Mononuclear cell (primary cell): ENCODE data around the gene ARHGAP27. TPM values are rescaled to one million over a fixed set of nuclear protein-coding genes. Genes with fewer than 3 reads are reported as not detected.

ENCODE experiments used
- H3K27me3 ChIP-seq: 2 replicates; pipeline ENCODE4 v1.6.0; 2011; ENCODE audit warnings: low read length, control low read depth; ENCODE audit not compliant: insufficient read depth
- H3K4me1 ChIP-seq: 2 replicates; pipeline ENCODE4 v1.5.1; 2011; ENCODE audit warnings: mild to moderate bottlenecking, low read length, control low read depth; ENCODE audit not compliant: insufficient read depth
- H3K4me3 ChIP-seq: 2 replicates; pipeline ENCODE4 v1.5.1; 2011; ENCODE audit warnings: mild to moderate bottlenecking, low read length, moderate library complexity
- H3K9me3 ChIP-seq: 2 replicates; pipeline ENCODE4 v1.5.1; 2011; ENCODE audit warnings: low read depth, mild to moderate bottlenecking, control low read depth, low read length
- total RNA-seq: library from RNA; depleted of rRNA; stranded (reverse); fragments of >200 nt; gene quantifications from one replicate; pipeline ENCODE4 v1.2.3, GENCODE V29; 2012

Gene ARHGAP27
- total RNA-seq, 1 donor = 41.3 TPM

- H3K4me3 ChIP-seq = peak overlapping the region; percentile 23
- no peaks in the 10 kb centered on the region for H3K9me3 ChIP-seq
- peaks cover 62% of the 10 kb centered on the region for H3K4me1 ChIP-seq
- no peaks in the 10 kb centered on the region for H3K27me3 ChIP-seq
These were observed 4.5 kb downstream of the ARHGAP27 start for GRCh38 chr17:45428050-45428617.

- H3K9me3 ChIP-seq = no peaks in the 10 kb centered on the region
- peaks cover 57% of the 10 kb centered on the region for H3K4me1 ChIP-seq
- H3K27me3 ChIP-seq = no peaks in the 10 kb centered on the region
- H3K4me3 ChIP-seq = no peak overlapping the region
These were observed 5.4 kb downstream of the ARHGAP27 start for GRCh38 chr17:45427181-45427835.

- no peaks in the 10 kb centered on the region for H3K27me3 ChIP-seq
- H3K9me3 ChIP-seq = no peaks in the 10 kb centered on the region
- no peak overlapping the region for H3K4me3 ChIP-seq
- H3K4me1 ChIP-seq = peaks cover 53% of the 10 kb centered on the region
These were observed 6.1 kb downstream of the ARHGAP27 start for GRCh38 chr17:45426561-45426960.

- H3K27me3 ChIP-seq = no peaks in the 10 kb centered on the region
- no peak overlapping the region for H3K4me3 ChIP-seq
- H3K4me1 ChIP-seq = peaks cover 49% of the 10 kb centered on the region
- H3K9me3 ChIP-seq = no peaks in the 10 kb centered on the region
These were observed 6.7 kb downstream of the ARHGAP27 start for GRCh38 chr17:45425984-45426413.

DNA sequence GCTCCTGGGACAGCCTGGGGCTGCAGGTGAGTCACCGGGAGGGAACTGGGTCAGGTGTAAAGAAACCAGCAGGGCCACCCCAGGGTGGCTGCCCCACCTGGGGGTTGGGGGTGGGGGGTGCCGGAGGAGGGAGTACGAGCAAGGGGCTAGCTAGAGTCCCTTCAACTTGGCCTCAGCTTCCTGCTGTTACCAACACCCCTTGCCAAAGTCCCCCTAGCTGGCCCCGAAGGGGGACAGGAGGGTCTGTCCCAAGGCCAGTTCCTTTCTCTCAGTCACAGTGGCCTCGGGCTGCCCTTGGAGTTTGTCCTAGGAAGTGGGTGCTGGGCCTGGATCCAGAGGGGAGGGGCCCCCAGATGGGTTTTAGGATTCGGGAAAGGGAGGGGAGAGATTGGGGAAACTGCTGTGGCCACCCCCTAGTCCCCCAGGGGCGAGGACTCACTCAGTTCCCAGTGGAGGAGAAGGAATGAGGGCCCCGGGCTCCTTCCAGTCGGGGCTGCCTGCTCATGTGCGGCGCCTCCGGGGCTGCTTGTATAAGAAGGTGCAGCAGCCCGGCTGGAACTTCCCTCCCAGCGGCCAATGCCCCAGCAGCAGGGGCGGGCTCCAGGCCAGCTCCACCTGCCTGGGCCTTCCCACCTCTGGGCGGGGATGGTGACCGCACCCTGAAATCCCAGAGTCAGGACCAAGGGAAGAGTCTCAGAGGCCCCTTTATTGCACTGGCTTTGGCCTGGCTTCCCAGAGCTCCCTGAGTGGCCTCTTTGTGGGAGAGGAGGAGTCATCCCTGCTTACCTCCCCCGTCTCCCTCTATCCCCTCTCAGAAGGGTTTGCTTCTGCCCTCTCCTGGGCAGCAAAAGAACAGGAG lies 7.3 kb downstream of the ARHGAP27 start:
- no peaks in the 10 kb centered on the region for H3K27me3 ChIP-seq
- peaks cover 44% of the 10 kb centered on the region for H3K4me1 ChIP-seq
- no peak overlapping the region for H3K4me3 ChIP-seq
- H3K9me3 ChIP-seq = no peaks in the 10 kb centered on the region

DNA sequence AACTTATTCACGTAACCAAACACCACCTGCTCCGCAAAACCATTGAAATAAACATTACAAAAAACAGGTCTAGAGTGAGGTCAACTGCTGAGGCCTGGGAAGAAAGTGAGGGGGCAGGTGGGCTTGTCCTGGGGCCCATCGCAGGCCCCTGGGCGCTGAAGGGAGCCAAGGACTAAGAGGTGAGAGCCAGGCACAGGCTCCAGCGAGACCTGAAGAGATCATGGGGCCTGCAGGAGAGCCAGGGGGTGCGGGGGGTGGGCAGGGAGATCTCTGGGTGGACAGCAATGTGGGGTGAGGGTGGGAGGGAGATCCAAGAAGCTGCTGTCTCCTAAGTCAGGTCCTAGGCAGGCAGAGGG lies 7.9 kb downstream of the ARHGAP27 start:
- no peaks in the 10 kb centered on the region for H3K27me3 ChIP-seq
- H3K4me1 ChIP-seq = peaks cover 39% of the 10 kb centered on the region
- H3K9me3 ChIP-seq = no peaks in the 10 kb centered on the region
- no peak overlapping the region for H3K4me3 ChIP-seq

- H3K4me3 ChIP-seq = no peak overlapping the region
- H3K27me3 ChIP-seq = no peaks in the 10 kb centered on the region
- H3K9me3 ChIP-seq = no peaks in the 10 kb centered on the region
- H3K4me1 ChIP-seq = peaks cover 32% of the 10 kb centered on the region
These were observed 8.7 kb downstream of the ARHGAP27 start for GRCh38 chr17:45423975-45424335.

GRCh38 chr17:45423304-45423974 lies 9.2 kb downstream of the ARHGAP27 start:
- Histone ChIP-seq H3K4me3 (no peak overlapping the region), H3K9me3 (no peaks in the 10 kb centered on the region), H3K27me3 (no peaks in the 10 kb centered on the region), H3K4me1 (peaks cover 27% of the 10 kb centered on the region)

GRCh38 chr17:45414990-45415881 lies 17.4 kb downstream of the ARHGAP27 start:
- peaks cover 55% of the 10 kb centered on the region for H3K4me1 ChIP-seq
- H3K27me3 ChIP-seq = no peaks in the 10 kb centered on the region
- no peak overlapping the region for H3K4me3 ChIP-seq
- no peaks in the 10 kb centered on the region for H3K9me3 ChIP-seq

- no peaks in the 10 kb centered on the region for H3K27me3 ChIP-seq
- no peak overlapping the region for H3K4me3 ChIP-seq
- H3K4me1 ChIP-seq = peaks cover 65% of the 10 kb centered on the region
- H3K9me3 ChIP-seq = no peaks in the 10 kb centered on the region
These were observed 19.2 kb downstream of the ARHGAP27 start for GRCh38 chr17:45413498-45413923.

DNA sequence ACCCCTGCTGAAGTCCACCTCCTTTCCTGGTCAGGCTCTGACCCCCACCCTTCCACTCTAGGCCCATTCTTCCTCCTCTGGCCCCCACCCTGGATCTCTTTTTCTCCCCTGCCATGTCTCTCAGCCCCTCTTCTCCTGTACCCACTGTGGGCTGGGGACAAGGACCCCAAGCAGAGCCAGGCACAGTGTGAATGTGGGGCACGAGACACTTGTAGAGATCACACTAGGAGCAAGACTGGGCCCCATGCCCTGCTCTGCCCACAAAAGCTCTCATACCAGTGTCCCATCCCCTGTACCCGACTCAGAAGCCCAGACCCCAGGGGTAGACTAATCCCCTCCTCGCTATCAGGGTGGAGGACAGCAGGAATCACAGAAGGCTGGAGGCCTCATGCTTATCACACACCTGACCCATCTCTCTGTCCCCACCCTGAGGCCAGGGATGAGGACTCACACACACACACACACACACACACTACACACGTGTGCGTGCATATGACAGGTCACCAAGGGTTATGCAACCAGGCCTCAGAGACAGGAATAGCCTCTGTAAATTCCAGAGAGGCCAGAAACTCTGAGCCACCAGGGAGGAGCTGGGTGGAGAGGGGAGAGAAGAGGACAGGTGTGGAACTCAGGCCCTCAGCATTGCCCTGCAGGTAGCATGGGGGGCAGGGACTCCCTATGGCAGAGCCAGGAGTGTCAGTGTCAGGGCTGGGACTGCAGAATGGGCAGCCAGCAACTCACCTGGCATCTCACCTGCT lies 21.1 kb downstream of the ARHGAP27 start:
- Histone ChIP-seq H3K27me3 (no peaks in the 10 kb centered on the region), H3K4me1 (peaks cover 85% of the 10 kb centered on the region), H3K4me3 (no peak overlapping the region), H3K9me3 (no peaks in the 10 kb centered on the region)

- H3K4me1 ChIP-seq = peaks cover 90% of the 10 kb centered on the region
- no peaks in the 10 kb centered on the region for H3K9me3 ChIP-seq
- H3K4me3 ChIP-seq = peak overlapping the region; percentile 98
- H3K27me3 ChIP-seq = no peaks in the 10 kb centered on the region
These were observed 22.3 kb downstream of the ARHGAP27 start for GRCh38 chr17:45410144-45411091.

DNA sequence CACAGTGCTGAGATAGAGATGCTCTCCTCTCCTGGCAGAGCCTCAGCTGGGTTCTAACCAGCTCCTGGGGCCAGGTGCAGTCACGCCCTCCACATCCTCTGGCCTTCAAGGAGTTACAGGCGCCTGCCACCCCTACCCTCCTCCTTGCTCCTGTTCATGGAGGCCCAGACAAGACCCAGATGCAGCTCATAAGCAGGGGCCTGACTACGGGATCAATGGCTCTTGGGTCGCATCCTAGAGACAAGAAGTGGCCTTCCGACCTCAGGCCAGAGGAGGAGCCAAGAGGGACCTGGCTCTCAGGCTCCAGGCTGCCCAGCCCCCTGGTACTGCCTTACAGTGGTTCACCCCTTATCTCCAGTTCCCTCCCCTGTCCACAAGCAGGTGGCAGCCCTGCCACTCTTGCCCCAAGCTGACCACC lies 23.0 kb downstream of the ARHGAP27 start:
- H3K4me3 ChIP-seq = peak overlapping the region; percentile 98
- H3K9me3 ChIP-seq = no peaks in the 10 kb centered on the region
- H3K4me1 ChIP-seq = peaks cover 82% of the 10 kb centered on the region
- no peaks in the 10 kb centered on the region for H3K27me3 ChIP-seq
